Measurements from ENCODE around the gene ULK2.
"Not testable (repeated sequence)": the region's sequence is repeated elsewhere in the genome, so short reads cannot be mapped to it uniquely, and the experiment has no call there.

The ULK2 gene

GRCh38 chr17:19860647-19861177, 7.0 kb downstream of the ULK2 start:
- not testable (repeated sequence) for DNase-seq

- no peak for DNase-seq
Measured at GRCh38 chr17:19857640-19858039, 10.1 kb downstream of the ULK2 start.

- no peak for DNase-seq
Measured at GRCh38 chr17:19833914-19834313, 33.8 kb downstream of the ULK2 start.

- no peak for DNase-seq
Measured at GRCh38 chr17:19830061-19830460, 37.7 kb downstream of the ULK2 start.

- DNase-seq, result no peak
Measured at GRCh38 chr17:19812407-19812806, 55.3 kb downstream of the ULK2 start.

- no peak for DNase-seq
Measured at GRCh38 chr17:19805006-19805405, 62.7 kb downstream of the ULK2 start.

GRCh38 chr17:19800571-19800970, 67.2 kb downstream of the ULK2 start:
- no peak for DNase-seq

GRCh38 chr17:19799796-19800195, 67.9 kb downstream of the ULK2 start:
- DNase-seq, result no peak

GRCh38 chr17:19796457-19796856, 71.3 kb downstream of the ULK2 start:
- no peak for DNase-seq

- DNase-seq, result no peak
Measured at GRCh38 chr17:19791918-19792550, 75.7 kb downstream of the ULK2 start.

GRCh38 chr17:19787733-19788357, 79.9 kb downstream of the ULK2 start:
- no peak for DNase-seq

GRCh38 chr17:19785854-19786253, 81.9 kb downstream of the ULK2 start:
- no peak for DNase-seq

- no peak for DNase-seq
Measured at GRCh38 chr17:19781488-19782458, 86.0 kb downstream of the ULK2 start.

- no peak for DNase-seq
Measured at GRCh38 chr17:19780846-19781245, 86.9 kb downstream of the ULK2 start.

GRCh38 chr17:19773534-19773933, 94.2 kb downstream of the ULK2 start:
- no peak for DNase-seq

GRCh38 chr17:19771971-19772630, 95.6 kb downstream of the ULK2 start:
- DNase-seq, result no peak

GRCh38 chr17:19770985-19771735, 96.6 kb downstream of the ULK2 start:
- no peak for DNase-seq

- no peak for DNase-seq
Measured at GRCh38 chr17:19769946-19770652, 97.6 kb downstream of the ULK2 start.

GRCh38 chr17:19768046-19768782, 99.5 kb downstream of the ULK2 start:
- DNase-seq, result no peak

GRCh38 chr17:19766421-19767270, 101.1 kb downstream of the ULK2 start:
- peak; percentile 84 for DNase-seq

Measured in femur (tissue), 1 donor.